Fibroblast of the aortic adventitia (primary cell): ENCODE data around the gene SUMO3. TPM values are rescaled to one million over a fixed set of nuclear protein-coding genes. Genes with fewer than 3 reads are reported as not detected.

Experiments
- DNase-seq: peaks from one replicate; pipeline ENCODE4 v3.0.0-alpha.2; 2010; ENCODE audit warnings: low read depth
- H3K4me3 ChIP-seq: 2 replicates; pipeline ENCODE4 v1.5.1; 2011; ENCODE audit warnings: low read depth, mild to moderate bottlenecking, control low read depth, low read length, moderate library complexity
- total RNA-seq: library from RNA; depleted of rRNA; stranded (reverse); fragments of >200 nt; gene quantifications from 2 replicates; pipeline ENCODE4 v1.2.3, GENCODE V29; 2012; ENCODE audit warnings: low replicate concordance
- TF ChIP-seq, protein P1 (sequence below): IDR thresholded peaks from 2 replicates; pipeline ENCODE4 v1.5.1; 2011; ENCODE audit warnings: mild to moderate bottlenecking, low read length, control low read depth, inconsistent platforms; ENCODE audit not compliant: insufficient read depth

The SUMO3 gene
- total RNA-seq, 1 donor, result 130 TPM

- no peak overlapping the region for H3K4me3 ChIP-seq
- no peak for DNase-seq
These were observed 56.7 kb downstream of the SUMO3 start for GRCh38 chr21:44761011-44761729.

DNA sequence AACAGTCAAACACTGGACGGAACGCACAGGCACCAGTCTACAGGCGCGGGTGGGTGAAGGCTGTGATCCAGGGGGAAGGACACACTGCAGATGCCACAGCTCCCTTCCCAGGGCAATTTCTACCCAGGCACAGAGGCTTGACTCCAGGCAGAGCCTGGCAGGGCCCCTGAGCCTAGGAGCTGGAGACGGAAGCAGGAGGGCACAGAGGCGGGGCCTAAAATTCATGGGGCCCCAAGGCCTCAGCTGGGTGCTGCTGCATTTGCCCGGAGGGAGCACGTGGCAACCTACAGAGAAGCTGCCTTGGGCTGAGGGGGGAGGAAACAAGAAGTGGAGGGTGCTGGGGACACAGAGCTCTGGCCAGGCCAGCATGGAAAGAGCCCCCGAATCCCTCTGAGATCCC is 57.5 kb downstream of the SUMO3 start:
- DNase-seq, result no peak
- TF ChIP-seq, protein P1, sequence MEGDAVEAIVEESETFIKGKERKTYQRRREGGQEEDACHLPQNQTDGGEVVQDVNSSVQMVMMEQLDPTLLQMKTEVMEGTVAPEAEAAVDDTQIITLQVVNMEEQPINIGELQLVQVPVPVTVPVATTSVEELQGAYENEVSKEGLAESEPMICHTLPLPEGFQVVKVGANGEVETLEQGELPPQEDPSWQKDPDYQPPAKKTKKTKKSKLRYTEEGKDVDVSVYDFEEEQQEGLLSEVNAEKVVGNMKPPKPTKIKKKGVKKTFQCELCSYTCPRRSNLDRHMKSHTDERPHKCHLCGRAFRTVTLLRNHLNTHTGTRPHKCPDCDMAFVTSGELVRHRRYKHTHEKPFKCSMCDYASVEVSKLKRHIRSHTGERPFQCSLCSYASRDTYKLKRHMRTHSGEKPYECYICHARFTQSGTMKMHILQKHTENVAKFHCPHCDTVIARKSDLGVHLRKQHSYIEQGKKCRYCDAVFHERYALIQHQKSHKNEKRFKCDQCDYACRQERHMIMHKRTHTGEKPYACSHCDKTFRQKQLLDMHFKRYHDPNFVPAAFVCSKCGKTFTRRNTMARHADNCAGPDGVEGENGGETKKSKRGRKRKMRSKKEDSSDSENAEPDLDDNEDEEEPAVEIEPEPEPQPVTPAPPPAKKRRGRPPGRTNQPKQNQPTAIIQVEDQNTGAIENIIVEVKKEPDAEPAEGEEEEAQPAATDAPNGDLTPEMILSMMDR, result no peak
- H3K4me3 ChIP-seq, result no peak overlapping the region

More at GRCh38 chr21:44761011-44761729, 56.7 kb downstream of the SUMO3 start:
- TF ChIP-seq, protein P1, result peak; percentile 36

GRCh38 chr21:44759628-44760285 is 58.1 kb downstream of the SUMO3 start:
- no peak overlapping the region for H3K4me3 ChIP-seq
- DNase-seq, result no peak

GRCh38 chr21:44758781-44759627 is 58.9 kb downstream of the SUMO3 start:
- TF ChIP-seq, protein P1, result no peak
- no peak for DNase-seq
- H3K4me3 ChIP-seq, result no peak overlapping the region

More at GRCh38 chr21:44759628-44760285, 58.1 kb downstream of the SUMO3 start:
- TF ChIP-seq, protein P1, result no peak

DNA sequence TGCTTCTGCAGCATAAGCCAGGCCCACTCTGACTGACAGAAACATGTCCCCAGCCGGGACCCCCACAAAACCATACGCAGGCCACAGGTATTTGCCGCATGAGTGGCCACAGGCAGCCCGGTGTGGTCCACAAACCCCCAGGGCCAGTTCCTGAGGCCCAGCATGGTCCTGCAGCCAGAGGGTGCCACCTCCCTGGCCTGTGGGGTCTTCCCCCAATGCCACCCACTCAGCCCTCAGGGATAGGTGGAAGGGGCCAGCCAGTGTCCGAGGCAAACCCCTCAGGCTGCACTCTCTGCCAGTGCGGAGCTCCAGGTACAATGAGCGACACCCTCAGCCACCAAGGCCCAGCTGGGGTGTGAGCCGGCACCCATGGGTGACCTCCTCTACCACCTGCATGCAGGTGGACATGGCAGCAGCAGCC is 59.7 kb downstream of the SUMO3 start:
- TF ChIP-seq, protein P1, result no peak
- no peak overlapping the region for H3K4me3 ChIP-seq
- DNase-seq, result no peak

- H3K4me3 ChIP-seq, result no peak overlapping the region
- DNase-seq, result no peak
- TF ChIP-seq, protein P1, result no peak
These were observed 60.1 kb downstream of the SUMO3 start for GRCh38 chr21:44757731-44758130.
